Measurements from ENCODE around the gene LAMA2.

LAMA2 gene

DNA sequence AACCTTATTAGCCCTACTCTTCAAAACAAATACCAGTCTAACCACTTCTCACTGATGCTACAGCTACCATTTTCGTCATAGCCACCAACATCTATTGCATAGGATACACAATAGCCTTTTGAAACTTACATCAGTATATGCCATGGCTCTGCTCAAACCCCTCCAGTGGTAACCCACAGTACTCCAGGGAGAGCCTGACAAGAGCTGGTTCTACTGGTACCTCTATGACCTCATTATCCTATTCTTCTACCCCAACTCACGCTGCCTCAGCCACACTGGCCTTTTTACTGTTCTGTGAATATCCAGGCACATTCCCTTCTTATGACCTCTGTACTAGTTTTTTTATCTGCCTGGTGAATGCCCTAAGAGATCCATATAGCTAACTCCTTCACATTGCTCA, 669.5 kb downstream of the LAMA2 start:
- no peak for DNase-seq

- DNase-seq, result no peak
Observed at GRCh38 chr6:129555206-129555832, 672.4 kb downstream of the LAMA2 start.

- DNase-seq, result no peak
Observed at GRCh38 chr6:129558248-129558647, 675.3 kb downstream of the LAMA2 start.

GRCh38 chr6:129565366-129565765, 682.4 kb downstream of the LAMA2 start:
- no peak for DNase-seq

GRCh38 chr6:129565811-129566210, 682.9 kb downstream of the LAMA2 start:
- DNase-seq, result no peak

Data from CD4-positive, alpha-beta T cell treated with Interleukin-10 for 1 hour (primary cell).